Suprapubic skin (tissue), 4 donors: ENCODE results near the gene TFB2M. TPM values are rescaled to one million over a fixed set of nuclear protein-coding genes. Genes with fewer than 3 reads are reported as not detected.
A peak's percentile ranks its signal among the peaks of the same experiment; 100 is the strongest.
"Not testable (repeated sequence)": the region's sequence is repeated elsewhere in the genome, so short reads cannot be mapped to it uniquely, and the experiment has no call there.

Experiments used
- DNase-seq, 2 donors: peaks; one replicate each; pipeline ENCODE4 v3.0.0-alpha.2; 2019; ENCODE audit warnings: low spot score in 2 of 2
- H3K27ac ChIP-seq: fragments of 200-600 bp; sonication (generic); one replicate; pipeline ENCODE4 v1.5.1; 2019
- H3K27me3 ChIP-seq: fragments of 200-600 bp; sonication (generic); one replicate; pipeline ENCODE4 v1.5.1; 2019
- H3K36me3 ChIP-seq: fragments of 200-600 bp; sonication (generic); one replicate; pipeline ENCODE4 v1.5.1; 2019
- H3K4me1 ChIP-seq: fragments of 200-600 bp; sonication (generic); one replicate; pipeline ENCODE4 v1.5.1; 2019
- H3K4me3 ChIP-seq: fragments of 200-600 bp; sonication (generic); one replicate; pipeline ENCODE4 v1.5.1; 2019; ENCODE audit warnings: mild to moderate bottlenecking
- H3K9me3 ChIP-seq: fragments of 200-600 bp; sonication (generic); one replicate; pipeline ENCODE4 v1.5.1; 2019
- CTCF ChIP-seq, 2 donors: fragments of 200-600 bp in 1 of 2; fragments of 450-650 bp in 1 of 2; sonication (generic) in 1 of 2; IDR thresholded peaks; one replicate each; pipeline ENCODE4 v1.5.1; 2016 to 2019; ENCODE audit warnings: antibody characterized with exemption in 2 of 2, mild to moderate bottlenecking in 1 of 2, moderate library complexity in 1 of 2
- EP300 ChIP-seq: sonication (generic); formaldehyde crosslinking; IDR thresholded peaks from one replicate; pipeline ENCODE4 v1.6.1; 2017; ENCODE audit warnings: antibody characterized with exemption
- POLR2A ChIP-seq, 2 donors: fragments of 450-650 bp; IDR thresholded peaks; one replicate each; pipeline ENCODE4 v1.6.1; 2017; ENCODE audit warnings: antibody characterized with exemption in 2 of 2, mild to moderate bottlenecking in 2 of 2, moderate library complexity in 2 of 2
- POLR2AphosphoS5 ChIP-seq, 3 donors: sonication (generic); formaldehyde crosslinking; IDR thresholded peaks; one replicate each; pipeline ENCODE4 v1.6.1; 2017; ENCODE audit warnings: antibody characterized with exemption in 3 of 3
- WGBS: methylation state at CpG from one replicate; pipeline ENCODE4 v1.1.5; 2018; 5-methylcytosine and 5-hydroxymethylcytosine counted together
- total RNA-seq, 4 donors: library from RNA; depleted of rRNA; stranded (reverse); fragments of >200 nt; gene quantifications; one replicate each; pipeline ENCODE4 v1.1.0, GENCODE V29; 2016

Gene TFB2M
- total RNA-seq, 4 donors from 2014 or later, result 9.9 to 15.0 (median 12.1) TPM

- H3K9me3 ChIP-seq, result no peaks in the 10 kb centered on the region
- DNase-seq, result no peak
- H3K4me3 ChIP-seq, result peak overlapping the region; percentile 93
- H3K27ac ChIP-seq, result peak overlapping the region; percentile 97
- H3K36me3 ChIP-seq, result peaks cover 18% of the 10 kb centered on the region
- 24% methylated on average over 33 of the region's 33 CpGs for WGBS
- TF ChIP-seq EP300 (no peak), CTCF (IDR thresholded peaks at IDR 0.05) (no peak)
- no peaks in the 10 kb centered on the region for H3K27me3 ChIP-seq
- H3K4me1 ChIP-seq, result peaks cover 31% of the 10 kb centered on the region
Measured at GRCh38 chr1:246564839-246565750, 966 bp downstream of the TFB2M start.

DNA sequence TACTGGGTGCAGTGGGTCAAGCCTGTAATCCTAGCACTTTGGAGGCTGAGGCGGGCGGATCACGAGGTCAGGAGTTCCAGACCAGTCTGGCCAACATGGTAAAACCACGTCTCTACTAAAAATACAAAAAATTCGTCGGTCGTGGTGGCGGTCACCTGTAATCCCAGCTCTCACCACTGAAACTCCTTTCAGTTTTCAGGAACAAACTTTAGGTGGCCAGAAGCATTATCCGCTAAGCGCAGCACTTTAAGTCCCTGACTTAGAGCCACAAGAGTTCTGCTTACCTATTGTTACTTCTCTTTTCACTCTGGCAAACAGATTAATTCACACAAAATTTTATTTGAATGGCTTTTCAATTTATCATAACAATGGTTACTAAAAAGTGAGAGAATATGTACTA lies 5.2 kb downstream of the TFB2M start:
- H3K4me1 ChIP-seq, result peaks cover 17% of the 10 kb centered on the region
- not testable (repeated sequence) for DNase-seq, H3K27ac ChIP-seq, H3K27me3 ChIP-seq, H3K4me3 ChIP-seq, H3K9me3 ChIP-seq
- peaks cover 57% of the 10 kb centered on the region for H3K36me3 ChIP-seq
- WGBS, result 89% methylated on average over 10 of the region's 10 CpGs

DNA sequence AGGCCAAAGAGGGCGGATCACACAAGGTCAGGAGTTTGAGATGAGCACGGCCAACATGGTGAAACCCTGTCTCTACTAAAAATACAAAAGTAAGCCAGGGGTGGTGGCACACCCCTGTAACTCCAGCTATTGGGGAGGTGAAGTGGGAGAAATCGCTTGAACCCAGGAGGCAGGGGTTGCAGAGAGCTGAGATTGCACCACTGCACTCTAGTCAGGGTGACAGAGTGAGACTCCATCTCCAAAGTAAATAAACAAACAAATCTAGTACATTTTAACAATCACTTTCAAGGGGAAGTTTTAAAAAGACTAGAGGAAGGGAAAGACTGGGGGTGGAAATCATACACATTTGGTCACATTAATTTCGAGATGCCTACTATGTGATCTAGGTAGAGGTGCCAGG lies 6.8 kb downstream of the TFB2M start:
- H3K4me3 ChIP-seq, result no peak overlapping the region
- no peak for TF ChIP-seq EP300
- no peak for TF ChIP-seq POLR2AphosphoS5 (IDR thresholded peaks at IDR 0.05)
- no peak for TF ChIP-seq CTCF (IDR thresholded peaks at IDR 0.05)
- no peak for TF ChIP-seq POLR2A (IDR thresholded peaks at IDR 0.05)
- peaks cover 6% of the 10 kb centered on the region for H3K4me1 ChIP-seq
- no peak overlapping the region for H3K27ac ChIP-seq
- H3K9me3 ChIP-seq, result no peaks in the 10 kb centered on the region
- DNase-seq, result no peak
- 93% methylated on average over 4 of the region's 4 CpGs for WGBS
- no peaks in the 10 kb centered on the region for H3K27me3 ChIP-seq
- H3K36me3 ChIP-seq, result peaks cover 69% of the 10 kb centered on the region

DNA sequence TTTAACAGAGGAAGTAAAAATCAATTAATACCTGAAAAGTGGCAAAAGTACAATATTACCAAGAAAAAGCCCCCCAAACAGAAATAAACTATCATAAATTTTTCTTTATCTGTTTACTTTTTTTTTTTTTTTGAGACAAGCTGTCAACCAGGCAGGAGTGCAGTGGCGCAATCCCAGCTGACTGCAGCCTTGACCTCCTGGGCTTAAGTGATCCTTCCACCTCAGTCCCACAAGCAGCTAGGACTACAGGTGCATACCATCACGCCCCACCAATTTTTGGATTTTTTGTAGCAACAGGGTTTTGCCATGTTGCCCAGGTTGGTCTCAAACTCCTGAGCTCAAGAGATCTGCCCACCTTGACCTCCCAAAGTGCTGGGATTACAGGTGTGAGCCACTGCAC lies 8.0 kb downstream of the TFB2M start:
- H3K4me3 ChIP-seq, result no peak overlapping the region
- DNase-seq, result no peak
- H3K9me3 ChIP-seq, result no peaks in the 10 kb centered on the region
- no peaks in the 10 kb centered on the region for H3K4me1 ChIP-seq
- no peaks in the 10 kb centered on the region for H3K27me3 ChIP-seq
- TF ChIP-seq EP300, result no peak
- TF ChIP-seq POLR2A (IDR thresholded peaks at IDR 0.05), result no peak
- no peak for TF ChIP-seq CTCF (IDR thresholded peaks at IDR 0.05)
- TF ChIP-seq POLR2AphosphoS5 (IDR thresholded peaks at IDR 0.05), result no peak
- peaks cover 71% of the 10 kb centered on the region for H3K36me3 ChIP-seq
- no peak overlapping the region for H3K27ac ChIP-seq
- 98% methylated on average over 2 of the region's 2 CpGs for WGBS

GRCh38 chr1:246554201-246554600 lies 11.9 kb downstream of the TFB2M start:
- no peak for TF ChIP-seq POLR2A (IDR thresholded peaks at IDR 0.05)
- TF ChIP-seq POLR2AphosphoS5 (IDR thresholded peaks at IDR 0.05), result no peak
- TF ChIP-seq EP300, result no peak
- TF ChIP-seq CTCF (IDR thresholded peaks at IDR 0.05), result no peak
- H3K4me1 ChIP-seq, result no peaks in the 10 kb centered on the region
- H3K4me3 ChIP-seq, result no peak overlapping the region
- no peak for DNase-seq
- WGBS, result 98% methylated on average over 16 of the region's 16 CpGs
- no peaks in the 10 kb centered on the region for H3K9me3 ChIP-seq
- peaks cover 79% of the 10 kb centered on the region for H3K36me3 ChIP-seq
- no peaks in the 10 kb centered on the region for H3K27me3 ChIP-seq
- H3K27ac ChIP-seq, result no peak overlapping the region
